Measurements from ENCODE around the gene CHORDC1. TPM values are rescaled to one million over a fixed set of nuclear protein-coding genes. Genes with fewer than 3 reads are reported as not detected.
"Not testable (repeated sequence)": the region's sequence is repeated elsewhere in the genome, so short reads cannot be mapped to it uniquely, and the experiment has no call there.

Gene CHORDC1
- polyA plus RNA-seq, 1 experiment, result 14.3 TPM

DNA sequence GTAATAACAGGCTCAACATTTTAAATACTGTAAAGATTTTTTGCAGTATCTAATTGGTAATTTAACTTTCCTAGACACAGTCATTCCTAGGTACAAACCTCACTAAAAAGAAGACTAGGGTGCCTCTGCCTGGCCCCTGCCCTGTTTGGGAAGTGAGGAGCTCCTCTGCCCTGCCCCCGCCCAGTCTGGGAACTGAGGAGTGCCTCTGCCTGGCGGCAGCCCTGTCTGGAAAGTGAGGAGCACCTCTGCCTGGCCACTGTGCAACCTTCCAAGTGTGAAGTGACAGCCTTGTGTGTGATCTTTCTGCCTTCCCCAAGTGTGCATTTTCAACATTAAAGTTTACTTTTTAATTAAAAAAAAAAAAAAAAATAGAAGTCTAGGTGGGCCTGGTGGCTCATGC lies 4.2 kb downstream of the CHORDC1 start:
- ChIA-PET CTCF (interaction anchor here (0.8 to 1.0 kb wide), 2 partner anchors 13 to 15 kb away, joined by 3 read pairs; no protein-coding TSS in a partner anchor), POLR2A (no interaction called here)
- no peak for DNase-seq (ENCODE audit: low read depth)
- TF ChIP-seq, protein P1, sequence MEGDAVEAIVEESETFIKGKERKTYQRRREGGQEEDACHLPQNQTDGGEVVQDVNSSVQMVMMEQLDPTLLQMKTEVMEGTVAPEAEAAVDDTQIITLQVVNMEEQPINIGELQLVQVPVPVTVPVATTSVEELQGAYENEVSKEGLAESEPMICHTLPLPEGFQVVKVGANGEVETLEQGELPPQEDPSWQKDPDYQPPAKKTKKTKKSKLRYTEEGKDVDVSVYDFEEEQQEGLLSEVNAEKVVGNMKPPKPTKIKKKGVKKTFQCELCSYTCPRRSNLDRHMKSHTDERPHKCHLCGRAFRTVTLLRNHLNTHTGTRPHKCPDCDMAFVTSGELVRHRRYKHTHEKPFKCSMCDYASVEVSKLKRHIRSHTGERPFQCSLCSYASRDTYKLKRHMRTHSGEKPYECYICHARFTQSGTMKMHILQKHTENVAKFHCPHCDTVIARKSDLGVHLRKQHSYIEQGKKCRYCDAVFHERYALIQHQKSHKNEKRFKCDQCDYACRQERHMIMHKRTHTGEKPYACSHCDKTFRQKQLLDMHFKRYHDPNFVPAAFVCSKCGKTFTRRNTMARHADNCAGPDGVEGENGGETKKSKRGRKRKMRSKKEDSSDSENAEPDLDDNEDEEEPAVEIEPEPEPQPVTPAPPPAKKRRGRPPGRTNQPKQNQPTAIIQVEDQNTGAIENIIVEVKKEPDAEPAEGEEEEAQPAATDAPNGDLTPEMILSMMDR (IDR thresholded peaks at IDR 0.05; ENCODE audit: insufficient read depth, low read depth, low read length), result no peak
- Histone ChIP-seq H3K36me3 (ENCODE audit: control insufficient read depth, insufficient read depth, low read length) (no peaks in the 10 kb centered on the region), H3K4me3 (ENCODE audit: low read depth, low read length) (no peak overlapping the region), H3K27me3 (ENCODE audit: control insufficient read depth, insufficient read depth, low read length) (no peaks in the 10 kb centered on the region)

GRCh38 chr11:90216611-90217010 lies 6.2 kb downstream of the CHORDC1 start:
- TF ChIP-seq, protein P1 (IDR thresholded peaks at IDR 0.05; ENCODE audit: insufficient read depth, low read depth, low read length), result no peak
- CTCF ChIA-PET, result interaction anchor here (0.7 kb wide), 1 partner anchor 12 kb away, joined by 3 read pairs; no protein-coding TSS in a partner anchor
- no peak for DNase-seq (ENCODE audit: low read depth)

DNA sequence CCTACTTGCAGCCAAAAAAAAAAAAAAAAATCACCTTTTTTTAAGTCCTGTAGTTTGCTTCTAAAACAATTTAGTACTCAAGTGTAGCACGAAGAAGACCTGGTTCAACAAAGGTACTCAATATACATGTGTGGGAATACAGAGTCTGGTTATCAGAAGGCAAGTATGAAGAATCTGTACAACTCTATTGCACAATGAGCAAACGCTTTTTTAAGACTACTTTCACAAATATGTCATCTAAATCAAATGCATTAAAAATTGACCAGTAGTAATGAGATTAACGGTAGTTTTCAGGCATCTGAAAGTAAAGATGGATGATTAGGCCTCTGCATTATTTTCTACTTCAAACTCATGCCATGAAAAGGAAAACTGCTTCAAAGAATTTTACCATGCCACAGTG lies 9.5 kb downstream of the CHORDC1 start:
- DNase-seq (ENCODE audit: low read depth), result no peak
- Histone ChIP-seq H3K4me3 (ENCODE audit: low read depth, low read length) (no peak overlapping the region), H3K36me3 (ENCODE audit: control insufficient read depth, insufficient read depth, low read length) (no peaks in the 10 kb centered on the region; the same call in 1 of the 2 replicates), H3K27me3 (ENCODE audit: control insufficient read depth, insufficient read depth, low read length) (no peaks in the 10 kb centered on the region)
- ChIA-PET POLR2A (no interaction called here), CTCF (interaction anchor here (1.6 to 2.2 kb wide), 2 partner anchors 8 to 16 kb away, joined by 4 to 12 read pairs; no protein-coding TSS in a partner anchor)
- TF ChIP-seq, protein P1 (IDR thresholded peaks at IDR 0.05; ENCODE audit: insufficient read depth, low read depth, low read length), result no peak

More at GRCh38 chr11:90216611-90217010, 6.2 kb downstream of the CHORDC1 start:
- H3K36me3 ChIP-seq (ENCODE audit: control insufficient read depth, insufficient read depth, low read length), result no peaks in the 10 kb centered on the region; the same call in 1 of the 2 replicates
- no peaks in the 10 kb centered on the region for H3K27me3 ChIP-seq (ENCODE audit: control insufficient read depth, insufficient read depth, low read length)
- POLR2A ChIA-PET, result no interaction called here
- no peak overlapping the region for H3K4me3 ChIP-seq (ENCODE audit: low read depth, low read length)

DNA sequence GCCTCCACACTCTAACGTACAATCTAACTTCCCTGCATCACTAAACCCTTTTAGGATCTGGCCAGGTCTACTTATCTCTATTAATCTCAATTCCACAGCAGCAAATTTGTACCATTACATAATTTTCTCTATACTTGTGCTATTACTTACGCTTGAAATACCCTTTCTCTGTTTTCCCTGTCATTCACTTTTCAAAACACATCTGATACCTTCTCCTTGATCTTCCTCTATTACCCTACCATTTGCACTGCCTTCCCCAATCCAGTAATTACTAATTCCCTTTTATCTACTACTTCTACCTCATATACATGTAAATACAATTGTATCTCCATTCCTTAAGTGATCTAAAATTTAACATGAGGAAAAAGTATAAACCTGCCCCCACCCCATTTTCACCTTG lies 14.0 kb downstream of the CHORDC1 start:
- Histone ChIP-seq H3K27me3 (ENCODE audit: control insufficient read depth, insufficient read depth, low read length) (no peaks in the 10 kb centered on the region), H3K36me3 (ENCODE audit: control insufficient read depth, insufficient read depth, low read length) (no peaks in the 10 kb centered on the region; the same call in 1 of the 2 replicates), H3K4me3 (ENCODE audit: low read depth, low read length) (no peak overlapping the region)
- POLR2A ChIA-PET, result no interaction called here
- CTCF ChIA-PET, result no interaction called here
- TF ChIP-seq, protein P1 (IDR thresholded peaks at IDR 0.05; ENCODE audit: insufficient read depth, low read depth, low read length), result no peak
- no peak for DNase-seq (ENCODE audit: low read depth)

GRCh38 chr11:90207992-90208391 lies 14.9 kb downstream of the CHORDC1 start:
- POLR2A ChIA-PET, result not testable (repeated sequence)

More at GRCh38 chr11:90207992-90208391, 14.9 kb downstream of the CHORDC1 start:
- H3K4me3 ChIP-seq (ENCODE audit: low read depth, low read length); H3K36me3 ChIP-seq (ENCODE audit: control insufficient read depth, insufficient read depth, low read length); H3K27me3 ChIP-seq (ENCODE audit: control insufficient read depth, insufficient read depth, low read length); DNase-seq (ENCODE audit: low read depth); CTCF ChIA-PET: not testable (repeated sequence)

Measured in BJ (cell line).